ENCODE data around the gene TCAF2.
"Not testable (repeated sequence)": the region's sequence is repeated elsewhere in the genome, so short reads cannot be mapped to it uniquely, and the experiment has no call there.

DNA sequence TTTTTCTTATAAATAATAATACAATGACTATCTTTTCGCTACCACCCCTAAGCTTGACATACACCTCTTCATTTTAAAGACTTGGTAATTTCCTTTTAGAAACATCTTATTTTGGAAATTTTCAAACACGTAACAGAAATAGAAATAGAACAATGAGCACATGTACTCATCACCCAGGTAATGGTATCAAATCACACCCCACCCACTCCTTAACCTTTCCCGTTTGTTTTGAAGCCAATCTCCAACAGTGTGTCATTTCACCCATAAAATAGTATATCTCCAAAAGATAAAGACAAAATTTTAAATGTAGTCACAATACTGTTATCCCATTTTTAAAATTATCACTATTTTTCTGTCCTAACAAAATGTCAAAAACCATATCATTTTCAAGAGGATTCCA is 32.6 kb upstream of the TCAF2 start:
- TF ChIP-seq, protein P1, sequence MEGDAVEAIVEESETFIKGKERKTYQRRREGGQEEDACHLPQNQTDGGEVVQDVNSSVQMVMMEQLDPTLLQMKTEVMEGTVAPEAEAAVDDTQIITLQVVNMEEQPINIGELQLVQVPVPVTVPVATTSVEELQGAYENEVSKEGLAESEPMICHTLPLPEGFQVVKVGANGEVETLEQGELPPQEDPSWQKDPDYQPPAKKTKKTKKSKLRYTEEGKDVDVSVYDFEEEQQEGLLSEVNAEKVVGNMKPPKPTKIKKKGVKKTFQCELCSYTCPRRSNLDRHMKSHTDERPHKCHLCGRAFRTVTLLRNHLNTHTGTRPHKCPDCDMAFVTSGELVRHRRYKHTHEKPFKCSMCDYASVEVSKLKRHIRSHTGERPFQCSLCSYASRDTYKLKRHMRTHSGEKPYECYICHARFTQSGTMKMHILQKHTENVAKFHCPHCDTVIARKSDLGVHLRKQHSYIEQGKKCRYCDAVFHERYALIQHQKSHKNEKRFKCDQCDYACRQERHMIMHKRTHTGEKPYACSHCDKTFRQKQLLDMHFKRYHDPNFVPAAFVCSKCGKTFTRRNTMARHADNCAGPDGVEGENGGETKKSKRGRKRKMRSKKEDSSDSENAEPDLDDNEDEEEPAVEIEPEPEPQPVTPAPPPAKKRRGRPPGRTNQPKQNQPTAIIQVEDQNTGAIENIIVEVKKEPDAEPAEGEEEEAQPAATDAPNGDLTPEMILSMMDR (IDR thresholded peaks at IDR 0.05), result not testable (repeated sequence)
- TF ChIP-seq EZH2 (IDR thresholded peaks at IDR 0.05; ENCODE audit: borderline replicate concordance, insufficient read depth, low read depth, low read length, poor library complexity, severe bottlenecking), result not testable (repeated sequence)
